ENCODE data around the gene NUP85.
"Not testable (repeated sequence)": the region's sequence is repeated elsewhere in the genome, so short reads cannot be mapped to it uniquely, and the experiment has no call there.

Gene NUP85

DNA sequence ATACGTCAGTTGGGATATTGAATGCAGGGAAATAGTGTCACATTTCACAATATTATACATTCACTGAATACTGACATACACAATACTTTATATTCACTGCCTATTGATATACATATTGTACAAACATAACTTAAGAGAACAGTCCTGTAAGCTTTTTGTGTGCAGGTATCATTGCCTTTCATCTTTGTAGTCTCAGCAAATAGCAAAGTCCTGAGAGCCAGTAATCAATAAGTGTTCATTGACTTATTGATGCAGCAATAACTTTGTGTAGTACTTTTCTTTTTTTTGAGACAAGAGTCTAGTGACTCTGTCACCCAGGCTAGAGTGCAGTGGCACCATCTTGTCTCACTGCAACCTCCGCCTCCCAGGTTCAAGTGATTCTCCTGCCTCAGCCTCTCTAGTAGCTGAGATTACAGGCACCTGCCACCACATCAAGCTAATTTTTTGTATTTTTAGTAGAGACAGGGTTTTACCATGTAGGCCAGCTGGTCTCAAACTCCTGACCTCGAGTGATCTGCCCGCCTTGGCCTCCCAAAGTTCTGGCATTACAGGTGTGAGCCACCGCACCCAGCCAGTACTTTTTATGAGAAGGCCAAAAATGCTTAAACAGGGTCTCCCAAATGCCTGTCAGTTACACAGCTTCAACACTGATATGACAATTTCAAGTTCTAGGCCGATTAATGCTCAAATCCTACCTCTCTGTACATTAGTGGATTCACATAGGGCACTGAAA, 5.4 kb upstream of the NUP85 start:
- DNase-seq: no peak

DNA sequence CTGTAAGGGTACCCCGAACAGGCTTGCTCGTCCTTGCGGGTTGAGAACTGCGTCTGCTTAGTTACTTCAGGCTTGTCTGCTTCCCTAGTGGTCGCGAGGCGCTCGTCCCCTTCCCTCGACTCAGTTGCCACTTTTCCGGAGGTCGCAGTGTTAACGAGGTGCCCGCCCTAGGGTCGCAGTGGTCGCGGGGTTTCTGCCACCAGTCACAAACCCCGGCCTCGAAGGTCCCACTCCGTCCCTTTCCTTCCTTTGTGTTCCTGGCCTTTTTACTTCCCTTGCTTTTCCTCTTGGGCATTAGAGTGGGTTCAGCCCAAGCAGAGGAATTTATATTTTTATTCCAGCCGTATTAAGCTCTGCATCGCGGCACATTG, 299 bp downstream of the NUP85 start:
- DNase-seq: no peak

DNA sequence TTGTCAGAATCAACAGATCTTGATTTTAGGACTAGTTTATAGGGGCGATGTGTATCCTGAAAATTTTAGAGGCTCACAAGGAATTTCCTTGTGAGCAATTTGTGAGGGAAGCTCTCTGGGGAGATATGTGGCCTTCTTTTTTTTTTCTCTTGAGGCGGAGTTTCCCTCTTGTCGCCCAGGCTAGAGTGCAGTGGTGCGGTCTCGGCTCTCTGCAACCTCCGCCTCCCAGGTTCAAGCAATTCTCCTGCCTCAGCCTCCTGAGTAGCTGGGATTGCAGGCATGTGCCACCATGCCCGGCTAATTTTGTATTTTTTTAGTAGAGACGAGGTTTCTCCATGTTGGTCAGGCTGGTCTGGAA, 1.6 kb downstream of the NUP85 start:
- not testable (repeated sequence) for DNase-seq

DNA sequence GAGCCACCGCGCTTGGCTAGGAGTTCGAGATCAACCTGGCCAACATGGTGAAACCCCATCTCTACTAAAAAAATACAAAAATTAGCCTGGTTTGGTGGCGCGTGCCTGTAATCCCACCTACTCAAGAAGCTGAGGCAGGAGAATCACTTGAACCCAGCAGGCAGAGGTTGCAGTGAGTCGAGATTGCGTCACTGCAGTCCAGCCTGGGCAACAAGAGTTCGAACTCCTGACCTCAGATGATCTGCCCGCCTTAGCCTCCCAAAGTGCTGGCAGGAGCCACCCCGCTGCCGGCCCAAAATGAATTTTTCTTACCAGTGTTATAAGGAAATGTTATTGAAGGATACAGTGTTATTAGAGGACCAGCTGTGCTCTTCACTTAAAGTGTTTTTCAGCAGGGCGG, 2.3 kb downstream of the NUP85 start:
- DNase-seq: no peak

DNA sequence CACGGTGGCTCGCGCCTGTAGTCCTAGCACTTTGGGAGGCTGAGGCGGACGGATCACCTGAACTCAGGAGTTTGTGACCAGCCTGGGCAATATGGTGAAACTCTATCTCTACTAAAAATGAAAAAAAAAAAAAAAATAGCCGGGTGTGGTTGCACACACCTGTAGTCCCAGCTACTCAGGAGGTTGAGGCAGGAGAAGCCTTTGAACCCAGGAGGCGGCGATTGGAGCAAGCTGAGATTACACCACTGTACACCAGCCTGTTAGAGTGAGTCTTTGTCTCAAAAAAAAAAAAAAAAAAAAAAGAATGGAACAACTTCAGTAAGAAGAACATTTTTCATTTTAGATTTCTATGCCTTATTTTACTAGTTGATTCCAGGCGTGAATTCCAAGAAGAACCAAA, 2.7 kb downstream of the NUP85 start:
- DNase-seq: no peak

DNA sequence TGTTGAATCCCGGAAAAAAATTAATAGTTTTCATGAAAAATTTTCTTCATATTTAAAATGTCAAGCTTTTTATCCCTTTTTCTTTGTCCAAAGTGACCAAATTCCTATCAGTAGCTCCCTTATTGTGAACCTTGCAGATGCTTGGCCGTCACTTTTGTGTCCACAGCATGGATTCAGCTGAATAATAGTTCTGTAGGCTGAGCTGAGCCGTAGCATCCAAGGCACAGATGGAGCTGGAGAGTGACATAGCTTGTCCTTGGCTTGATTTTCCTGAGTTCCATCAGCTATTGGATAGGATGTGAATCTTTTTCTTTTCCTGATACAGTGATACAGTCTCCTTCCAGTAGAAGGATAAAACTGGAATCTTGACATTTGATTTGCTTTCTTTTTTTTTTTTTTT, 3.6 kb downstream of the NUP85 start:
- no peak for DNase-seq

DNA sequence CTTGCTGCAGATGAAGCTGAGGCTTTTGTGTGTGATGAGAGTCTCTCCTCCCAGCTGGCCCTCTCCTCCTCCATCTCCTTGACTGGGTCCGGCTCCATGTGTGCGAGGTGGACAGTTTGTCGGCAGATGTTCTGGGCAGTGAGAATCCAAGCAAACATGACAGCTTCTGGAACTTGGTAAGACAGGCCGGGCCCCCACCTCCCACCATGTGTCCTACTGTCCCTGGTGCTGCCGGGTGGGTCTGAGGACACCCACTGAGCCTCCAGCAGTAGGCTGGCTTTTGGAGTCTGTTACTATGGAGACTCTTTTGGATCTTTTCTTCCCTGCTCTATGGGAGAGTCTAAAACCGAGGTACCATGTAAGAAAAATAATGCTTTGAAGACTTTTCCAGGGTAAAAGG, 12.7 kb downstream of the NUP85 start:
- DNase-seq: no peak

DNA sequence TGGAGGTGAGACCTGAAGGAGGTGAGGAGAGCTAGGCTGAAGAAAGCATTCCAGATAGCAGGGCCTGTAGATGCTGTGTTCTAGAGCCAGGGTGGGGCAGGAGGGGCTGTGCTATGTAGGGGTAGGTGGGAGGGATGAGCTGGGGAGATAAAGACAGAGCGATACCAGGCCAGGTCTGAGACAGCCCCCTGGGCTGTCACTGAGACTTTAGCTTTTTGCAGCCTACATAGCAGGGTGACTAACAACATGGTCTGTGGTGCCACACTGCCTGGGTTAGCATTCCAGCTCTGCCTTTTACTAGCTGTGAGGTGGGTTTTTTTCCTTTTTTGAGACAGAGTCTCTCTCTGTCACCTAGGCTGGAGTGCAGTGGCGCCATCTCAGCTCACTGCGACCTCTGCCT, 14.3 kb downstream of the NUP85 start:
- DNase-seq: no peak

DNA sequence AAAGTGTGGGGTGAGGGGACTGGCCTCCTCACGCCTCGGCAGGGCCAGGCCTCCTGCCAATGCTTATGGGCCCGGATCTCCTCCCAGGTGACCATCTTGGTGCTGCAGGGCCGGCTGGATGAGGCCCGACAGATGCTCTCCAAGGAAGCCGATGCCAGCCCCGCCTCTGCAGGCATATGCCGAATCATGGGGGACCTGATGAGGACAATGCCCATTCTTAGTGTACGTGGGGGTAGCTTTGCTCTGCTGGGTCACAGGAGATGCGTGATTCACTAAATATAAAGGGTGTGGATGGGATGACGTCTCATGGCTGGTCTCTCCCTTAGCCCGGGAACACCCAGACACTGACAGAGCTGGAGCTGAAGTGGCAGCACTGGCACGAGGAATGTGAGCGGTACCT, 19.5 kb downstream of the NUP85 start:
- no peak for DNase-seq

DNA sequence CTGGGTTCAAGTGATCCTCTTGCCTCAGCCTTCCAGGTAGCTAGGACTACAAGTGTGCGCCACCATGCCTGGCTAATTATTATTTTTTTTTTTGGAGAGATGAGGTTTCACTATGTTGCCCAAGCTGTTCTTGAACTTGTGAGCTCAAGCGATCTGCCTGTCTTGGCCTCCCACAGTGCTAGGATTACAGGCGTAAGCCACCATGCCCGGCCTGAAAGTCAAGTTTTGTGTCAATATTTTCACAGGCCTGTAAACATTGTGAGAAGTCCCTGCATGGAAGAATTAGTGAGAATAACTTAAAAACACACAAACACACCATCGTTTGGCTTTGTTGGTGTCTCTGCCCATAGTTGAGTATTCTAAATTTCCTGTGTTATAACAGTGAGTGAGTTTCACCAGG, 22.2 kb downstream of the NUP85 start:
- no peak for DNase-seq

DNA sequence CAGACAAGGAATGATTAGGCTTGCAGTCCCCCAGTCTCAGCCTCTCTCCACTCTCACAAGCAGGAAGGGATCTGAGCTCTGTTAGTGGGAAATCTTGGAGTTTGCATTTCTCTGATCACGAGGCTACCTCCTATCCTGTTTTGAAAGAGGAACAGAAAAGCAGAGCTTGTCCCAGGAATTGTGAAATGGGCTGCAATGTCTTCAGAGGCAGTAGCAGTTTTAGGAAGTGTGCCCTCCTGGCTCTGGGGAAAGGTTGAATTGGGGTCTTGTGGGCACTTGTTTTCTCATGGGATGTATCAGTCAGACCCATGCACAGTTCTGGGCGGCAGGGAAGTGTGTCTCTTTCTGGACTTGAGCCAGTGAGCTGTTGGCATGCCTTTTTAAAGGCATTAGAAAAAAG, 22.8 kb downstream of the NUP85 start:
- no peak for DNase-seq

DNA sequence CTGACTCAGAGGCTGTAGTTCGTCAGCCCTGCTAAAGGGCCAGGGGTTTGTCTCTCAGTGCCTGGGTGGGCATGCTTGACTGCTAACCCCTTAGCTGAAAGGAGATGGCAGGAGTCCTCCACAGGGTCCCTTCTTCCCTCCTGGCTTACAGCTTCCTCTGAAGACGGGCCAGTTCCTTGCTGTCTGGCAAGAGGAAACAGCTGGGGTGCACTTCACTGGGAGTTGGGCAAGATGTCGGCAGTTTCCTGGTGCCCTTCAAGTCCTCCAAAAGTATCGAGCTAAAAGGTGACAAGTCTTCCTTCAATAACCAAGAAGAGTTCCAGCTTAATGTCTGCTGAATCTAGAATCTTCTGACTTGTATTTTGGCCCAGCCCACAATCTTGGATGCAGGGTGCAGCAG, 23.4 kb downstream of the NUP85 start:
- no peak for DNase-seq

DNA sequence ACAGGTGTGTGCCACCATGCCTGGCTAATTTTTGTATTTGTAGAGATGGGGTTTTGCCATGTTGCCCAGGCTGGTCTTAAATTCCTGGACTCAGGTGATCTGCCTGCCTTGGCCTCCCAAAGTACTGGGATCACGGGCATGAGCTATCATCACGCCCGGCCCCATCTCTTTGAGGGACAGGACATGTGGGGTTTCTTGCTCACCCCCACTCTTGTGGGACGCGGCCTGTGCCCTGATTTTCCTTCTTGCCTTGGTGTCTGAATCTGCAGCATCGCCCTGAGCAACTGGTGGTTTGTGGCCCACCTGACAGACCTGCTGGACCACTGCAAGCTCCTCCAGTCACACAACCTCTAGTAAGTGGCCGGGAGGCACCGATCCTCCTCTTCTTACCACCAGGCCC, 25.6 kb downstream of the NUP85 start:
- DNase-seq: no peak

DNA sequence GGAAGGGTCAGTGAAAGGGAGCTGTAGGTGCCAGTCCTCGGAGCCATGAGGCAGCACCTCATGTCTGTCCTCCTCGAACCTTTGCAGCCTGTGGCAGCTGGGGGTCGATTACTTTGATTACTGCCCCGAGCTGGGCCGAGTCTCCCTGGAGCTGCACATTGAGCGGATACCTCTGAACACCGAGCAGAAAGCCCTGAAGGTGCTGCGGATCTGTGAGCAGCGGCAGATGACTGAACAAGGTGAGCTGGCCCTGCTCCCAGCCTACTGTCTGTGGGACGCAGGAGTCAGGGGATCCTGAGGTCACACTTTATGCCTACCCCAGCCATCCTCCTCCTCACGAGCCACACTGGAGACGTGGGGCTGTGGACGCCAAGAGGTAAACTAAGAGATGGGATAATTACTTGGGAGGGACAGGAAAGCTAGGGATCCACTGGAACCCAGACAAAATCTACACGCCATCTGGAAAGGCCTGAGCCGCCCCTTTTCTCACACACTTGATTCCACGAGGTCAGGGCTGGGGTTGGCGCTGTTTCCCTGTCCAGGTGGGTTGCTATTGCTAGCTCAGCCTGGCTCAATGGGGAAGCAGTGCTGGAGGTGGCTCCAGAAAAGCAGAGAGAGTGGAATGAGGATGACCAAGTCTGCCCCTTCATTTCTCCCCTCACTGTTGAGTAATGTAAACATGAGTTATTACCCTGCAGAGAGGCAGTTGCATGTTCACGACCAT, 26.4 kb downstream of the NUP85 start:
- DNase-seq: no peak

DNA sequence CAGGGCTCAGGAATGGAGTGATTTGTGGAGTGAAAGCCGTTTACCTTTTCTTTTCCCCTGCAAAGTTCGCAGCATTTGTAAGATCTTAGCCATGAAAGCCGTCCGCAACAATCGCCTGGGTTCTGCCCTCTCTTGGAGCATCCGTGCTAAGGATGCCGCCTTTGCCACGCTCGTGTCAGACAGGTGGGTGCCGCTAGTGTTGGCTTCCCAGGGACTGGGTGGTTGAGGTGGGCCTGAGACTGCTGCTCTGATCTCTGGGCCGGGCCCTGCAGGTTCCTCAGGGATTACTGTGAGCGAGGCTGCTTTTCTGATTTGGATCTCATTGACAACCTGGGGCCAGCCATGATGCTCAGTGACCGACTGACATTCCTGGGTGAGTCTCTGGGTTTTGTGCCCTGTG, 27.3 kb downstream of the NUP85 start:
- no peak for DNase-seq

DNA sequence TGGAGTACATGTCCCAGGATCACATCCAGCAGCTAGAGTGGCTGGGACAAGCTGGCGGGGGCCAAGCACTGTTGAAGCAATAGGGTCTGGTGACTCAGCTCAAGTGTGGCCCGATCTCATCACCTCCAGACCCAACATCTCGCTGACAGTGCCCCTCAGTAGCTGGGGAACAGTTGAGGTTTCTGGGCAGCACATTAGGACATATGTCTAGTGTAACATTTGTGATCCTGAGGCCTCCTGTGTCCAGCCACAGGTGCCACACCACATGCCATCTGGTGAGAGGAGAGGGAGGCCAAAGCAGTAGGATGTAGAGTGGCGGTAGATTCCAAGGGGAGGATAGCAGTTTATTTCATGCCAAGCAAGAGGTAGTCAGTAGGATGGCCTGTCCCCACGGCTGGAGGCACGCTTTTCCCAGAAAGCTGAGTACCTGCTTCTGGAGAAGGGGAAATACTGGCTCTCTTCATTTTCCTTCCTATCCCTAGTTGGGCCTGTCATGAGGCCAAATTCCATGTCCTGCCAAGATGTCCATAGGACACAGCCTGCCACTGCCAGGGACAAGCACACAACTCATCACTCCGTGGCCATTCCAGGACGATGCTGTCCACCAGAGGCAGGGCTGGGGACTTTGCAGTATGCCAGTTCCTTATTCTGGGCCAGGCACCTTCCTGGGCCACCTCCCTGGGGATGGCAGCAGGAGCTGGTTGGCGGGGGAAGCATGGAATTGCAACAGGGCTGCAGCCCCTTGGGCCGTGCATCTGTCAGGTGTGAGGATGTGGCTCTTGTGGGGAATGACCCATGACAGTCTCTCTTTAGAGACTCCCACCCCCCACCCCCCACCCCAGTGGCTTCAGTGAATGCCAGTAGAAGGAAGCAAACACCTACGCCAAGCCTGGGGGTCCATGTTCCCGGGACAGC, 31.9 kb downstream of the NUP85 start:
- no peak for DNase-seq

DNA sequence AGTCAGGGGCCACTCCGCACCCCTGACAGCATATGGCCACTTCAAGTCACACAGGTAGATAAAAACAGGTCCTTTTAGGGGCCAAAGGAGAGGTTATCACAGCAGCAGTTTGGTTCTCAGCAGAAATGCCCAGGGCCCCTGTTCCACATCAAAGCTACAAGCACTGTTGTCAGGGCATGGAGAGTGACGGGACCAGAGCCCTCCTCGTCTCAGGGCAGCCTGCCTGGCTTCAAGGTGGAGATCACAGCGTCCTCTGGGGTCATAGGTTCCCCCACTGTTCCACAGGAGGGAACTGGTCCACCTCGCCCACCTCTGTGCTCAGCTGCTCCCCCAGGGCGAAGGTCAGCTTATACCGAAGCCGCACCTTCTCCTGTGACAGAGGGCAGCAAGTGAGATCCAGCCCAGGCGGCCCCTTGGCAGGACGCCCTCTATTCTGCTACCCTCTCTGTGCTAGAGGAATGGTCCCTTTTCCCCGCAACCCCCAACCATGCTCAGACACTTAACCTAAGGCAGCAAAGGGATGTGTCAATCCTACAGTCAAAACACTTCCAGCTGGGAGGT, 32.6 kb downstream of the NUP85 start:
- DNase-seq: no peak

DNA sequence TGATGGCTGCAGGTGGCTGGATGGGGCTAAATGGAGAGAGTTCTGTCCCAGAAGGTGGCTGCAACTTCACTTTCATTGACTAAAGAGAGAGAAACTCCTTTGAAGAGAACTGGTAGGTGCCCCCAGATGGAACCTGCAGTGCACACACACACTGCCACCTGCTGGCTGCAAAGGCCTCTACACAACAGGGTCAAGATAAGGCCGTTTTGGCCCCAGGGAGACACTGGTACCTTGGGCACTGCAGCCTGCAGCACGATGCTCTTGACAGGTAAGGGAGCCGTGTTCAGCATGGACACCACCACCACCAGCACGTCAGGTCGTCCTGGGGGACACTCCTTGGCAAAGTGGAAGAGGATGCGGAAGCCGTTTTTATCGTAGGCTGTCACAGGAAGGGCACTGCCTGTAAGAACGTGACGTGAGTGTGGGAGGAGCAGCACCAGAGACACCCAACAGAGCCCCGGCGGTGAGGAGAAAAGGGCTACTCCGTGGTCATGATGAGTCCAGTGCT, 33.3 kb downstream of the NUP85 start:
- peak; percentile 36 for DNase-seq

DNA sequence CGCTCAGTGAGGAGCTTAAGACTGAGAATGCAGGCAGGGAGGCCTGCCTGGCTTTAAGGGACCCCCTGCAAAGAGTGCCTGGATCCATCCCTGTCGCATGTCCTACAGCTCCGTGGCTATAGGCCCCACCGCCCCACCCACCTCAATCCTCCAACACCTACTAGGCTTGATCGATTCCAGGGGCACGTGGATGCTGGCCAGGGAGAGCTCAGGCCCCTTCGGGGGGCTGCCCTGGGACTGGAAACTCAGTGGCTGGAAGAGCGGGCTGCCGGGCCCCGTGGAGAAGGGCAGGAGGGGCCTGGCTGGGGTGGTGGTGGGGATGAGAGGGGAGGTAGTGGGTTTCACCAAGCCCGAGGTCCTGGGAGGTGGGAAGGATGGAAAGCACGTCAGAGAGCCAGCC, 33.7 kb downstream of the NUP85 start:
- DNase-seq: no peak

DNA sequence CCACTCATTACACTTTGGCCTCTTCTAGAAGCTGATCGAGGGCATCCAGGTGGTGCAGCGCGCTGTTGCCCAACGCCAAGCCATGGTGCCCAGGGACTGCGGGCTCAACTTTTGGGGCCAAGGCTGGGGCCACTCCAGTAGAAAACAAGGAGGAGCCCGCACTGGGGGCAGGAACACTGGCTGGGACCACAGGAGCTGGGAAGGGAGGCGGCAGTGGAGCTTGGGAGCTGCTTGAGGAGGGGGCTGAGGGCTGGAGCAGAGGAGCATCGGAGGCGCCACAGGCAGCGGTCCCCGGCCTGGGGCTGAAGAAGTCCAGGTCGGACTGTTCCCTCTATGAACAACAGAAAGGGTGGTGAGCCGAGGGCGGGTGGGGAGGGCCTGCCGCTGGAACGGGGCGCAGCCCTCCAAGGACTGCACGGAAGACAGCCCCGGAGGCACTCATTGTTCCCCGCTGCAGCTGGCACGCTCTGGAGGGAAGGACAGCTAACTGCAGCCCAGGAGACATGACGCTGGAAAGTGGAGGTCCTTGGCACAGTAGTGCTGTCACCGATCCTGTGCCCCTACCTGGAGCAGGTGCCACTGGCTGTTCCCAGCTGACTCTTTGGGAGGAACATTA, 34.4 kb downstream of the NUP85 start:
- DNase-seq: no peak

DNA sequence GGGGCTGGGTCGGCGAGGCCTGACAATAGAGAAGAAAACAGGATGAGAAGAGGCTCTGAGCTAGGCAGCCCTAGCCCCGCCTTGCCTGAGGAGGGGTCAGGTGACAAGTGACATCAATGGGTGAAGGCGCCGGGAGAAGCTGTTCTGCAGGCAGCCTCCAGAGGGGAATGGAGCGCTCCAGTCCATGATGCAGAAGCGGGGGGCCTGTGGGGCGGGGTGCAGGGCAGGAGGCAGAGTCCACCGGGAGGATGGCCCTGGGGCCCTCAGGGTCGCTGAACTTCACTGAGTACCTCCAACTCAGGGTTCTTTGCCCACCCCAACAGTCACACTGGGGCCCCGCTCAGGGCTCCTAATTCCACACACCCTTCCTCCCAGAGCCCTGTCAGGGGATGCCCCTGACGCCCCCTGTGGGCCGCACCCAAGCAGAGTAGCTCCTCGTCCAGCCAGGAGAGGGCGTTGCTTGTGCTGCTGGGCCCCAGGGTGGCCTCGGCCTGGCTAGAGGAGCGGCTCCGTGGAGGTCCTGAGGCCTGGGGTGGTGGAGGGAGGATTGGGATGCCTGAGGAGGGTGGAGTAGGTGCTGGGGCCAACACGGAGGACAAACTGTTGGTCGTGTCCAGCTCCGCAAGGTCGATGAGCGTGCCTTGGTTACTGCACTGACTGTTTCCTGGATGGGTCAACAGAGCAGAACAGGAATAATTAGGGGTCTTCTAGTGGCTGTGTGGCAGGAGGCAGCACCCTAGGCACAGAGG, 35.1 kb downstream of the NUP85 start:
- DNase-seq: peak; percentile 65

DNA sequence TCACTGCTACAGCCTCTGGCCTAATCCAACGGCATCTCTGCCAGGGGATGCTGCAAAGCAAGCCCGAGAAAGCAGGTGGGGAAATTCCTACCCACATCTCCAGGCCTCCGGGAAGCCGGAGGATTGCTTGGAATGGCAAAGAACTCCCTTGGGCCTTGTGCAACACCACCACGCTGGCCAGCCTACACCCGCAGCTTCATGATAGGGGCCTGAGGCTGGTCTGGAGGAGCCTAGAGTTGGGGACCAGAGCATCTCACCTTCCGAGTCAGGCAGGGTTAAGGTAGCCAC, 35.6 kb downstream of the NUP85 start:
- DNase-seq: peak; percentile 72
